Hematopoietic multipotent progenitor cell (in vitro differentiated cells): Measurements from ENCODE around the gene CHCHD3. TPM values are rescaled to one million over a fixed set of nuclear protein-coding genes. Genes with fewer than 3 reads are reported as not detected.
A peak's percentile ranks its signal among the peaks of the same experiment; 100 is the strongest.

Experiments used
- DNase-seq, 3 donors: peaks; one replicate each; pipeline ENCODE4 v3.0.0-alpha.2; 2011 to 2015; ENCODE audit warnings: low read depth in 2 of 3, low spot score in 2 of 3
- total RNA-seq: library from RNA; depleted of rRNA; stranded (reverse); fragments of >200 nt; gene quantifications from one replicate; pipeline ENCODE4 v1.2.3, GENCODE V29; 2012

Gene CHCHD3
- total RNA-seq, 1 donor = 26.1 TPM

DNA sequence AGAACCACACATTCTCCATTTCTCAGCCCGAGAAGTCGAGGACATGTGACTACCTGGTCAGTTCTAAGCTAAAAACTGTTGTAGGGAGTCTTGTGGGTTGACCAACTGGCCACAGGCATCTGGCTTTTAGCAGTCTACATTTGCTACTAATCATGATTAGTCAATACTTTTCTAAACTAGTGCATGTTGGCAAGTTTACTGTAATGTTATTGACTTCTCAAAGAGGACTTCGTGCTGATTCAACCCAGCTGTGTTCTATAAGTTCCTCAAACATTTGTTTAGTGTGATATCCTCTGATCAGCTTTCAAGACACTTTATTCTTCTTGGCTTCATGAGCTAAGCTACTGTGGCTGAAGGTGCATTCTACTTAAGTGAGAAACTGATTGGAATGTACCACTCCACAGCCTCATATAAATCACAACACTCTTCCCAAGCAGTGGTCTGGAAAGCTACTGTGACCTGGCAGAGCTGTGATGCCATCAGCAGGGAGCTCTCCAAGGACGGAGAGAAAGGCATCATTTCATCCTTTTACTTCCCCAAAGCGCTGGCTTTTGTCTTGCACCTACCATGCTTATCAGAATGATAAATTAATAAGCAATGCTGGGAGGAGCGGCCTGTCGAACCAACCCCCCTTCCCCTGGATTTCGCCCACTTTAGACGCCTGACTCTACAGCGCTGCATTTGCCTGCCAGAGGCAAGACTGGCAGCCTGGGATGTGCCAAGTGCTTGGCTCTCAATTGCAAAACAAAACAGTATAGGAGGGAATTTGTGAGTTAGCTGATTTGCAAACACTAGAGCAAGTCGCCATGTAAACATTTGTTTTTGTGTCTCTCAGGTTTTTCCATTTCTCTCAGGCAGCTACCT lies 298.9 kb downstream of the CHCHD3 start:
- DNase-seq = no peak

DNA sequence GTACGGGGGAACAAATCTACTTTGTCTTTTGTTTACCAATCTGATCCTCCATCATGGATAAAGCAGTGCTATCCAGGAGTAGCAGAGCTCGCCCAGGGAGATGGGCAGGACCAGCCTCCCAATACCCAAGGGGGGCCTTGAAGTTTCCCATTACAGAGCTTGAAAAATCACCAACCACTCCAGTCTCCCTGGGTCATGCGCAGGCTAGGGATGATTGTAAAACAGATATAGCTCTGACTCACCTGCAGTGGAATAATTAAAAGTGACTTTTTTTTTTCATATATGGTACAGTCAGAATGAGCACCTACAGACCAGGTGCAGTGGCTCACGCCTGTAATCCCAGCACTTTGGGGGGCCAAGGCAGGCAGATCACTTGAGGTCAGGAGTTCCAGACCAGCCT lies 301.1 kb downstream of the CHCHD3 start:
- DNase-seq = no peak

DNA sequence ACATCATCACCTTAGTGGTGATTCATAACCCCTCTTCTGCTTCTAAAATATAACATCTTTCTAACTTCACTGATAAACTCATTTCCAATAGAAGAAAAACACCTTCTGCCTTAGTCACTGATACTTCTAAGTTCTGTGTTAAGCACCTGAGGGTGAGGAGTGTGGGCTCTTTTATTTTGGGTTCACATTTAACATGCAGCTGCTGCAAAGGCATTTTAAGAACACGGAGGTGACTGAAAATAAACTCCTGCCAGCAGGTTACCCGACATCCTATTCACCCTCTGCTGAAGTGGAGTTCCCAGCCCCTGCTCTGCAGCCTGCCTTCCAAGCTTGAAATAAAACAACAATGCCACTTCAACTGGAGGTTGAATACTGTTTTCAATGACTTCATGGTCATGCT lies 302.7 kb downstream of the CHCHD3 start:
- DNase-seq = no peak

GRCh38 chr7:132778761-132779160 lies 303.1 kb downstream of the CHCHD3 start:
- DNase-seq = no peak

DNA sequence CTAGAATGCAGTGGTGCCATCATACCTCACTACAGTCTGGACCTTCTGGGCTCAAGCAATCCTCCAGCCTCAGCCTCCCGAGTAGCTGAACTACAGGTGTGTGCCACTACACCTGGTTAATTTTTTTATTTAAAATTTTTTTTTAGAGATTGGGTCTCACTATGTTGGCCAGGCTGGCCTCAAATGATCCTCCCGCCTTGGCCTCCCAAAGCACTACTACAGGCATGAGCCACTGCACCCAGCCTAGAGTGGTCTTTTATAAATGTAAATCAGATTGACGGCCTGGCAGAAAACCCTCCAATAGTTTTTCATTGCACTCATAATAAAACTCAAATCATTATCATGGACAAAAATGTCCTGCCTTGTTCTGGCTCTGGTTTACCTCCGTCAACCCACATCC lies 303.9 kb downstream of the CHCHD3 start:
- no peak for DNase-seq

GRCh38 chr7:132777414-132777813 lies 304.5 kb downstream of the CHCHD3 start:
- DNase-seq = peak in 2 of 3 donors; percentile 10 to 64

- no peak for DNase-seq
Measured at GRCh38 chr7:132776048-132776620, 305.8 kb downstream of the CHCHD3 start.

DNA sequence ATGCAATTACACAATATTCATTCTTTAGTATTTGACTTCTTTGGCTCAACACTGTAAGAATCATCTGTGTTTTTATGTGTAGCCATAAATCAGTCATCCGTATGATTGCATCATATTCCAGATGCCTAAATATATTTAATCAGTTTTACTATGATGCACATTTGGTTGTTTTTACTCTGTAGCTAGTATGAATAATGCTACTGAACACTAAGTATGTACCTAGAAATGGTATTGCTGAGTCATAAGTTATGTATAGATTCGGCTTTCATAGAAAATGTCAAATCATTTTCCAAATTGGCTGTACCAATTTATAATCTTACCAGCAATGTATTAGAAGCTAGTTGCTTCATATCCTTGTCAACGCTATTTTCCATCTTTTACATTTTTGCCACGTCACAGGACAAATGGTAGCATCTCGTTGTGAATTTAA lies 308.3 kb downstream of the CHCHD3 start:
- no peak for DNase-seq

DNA sequence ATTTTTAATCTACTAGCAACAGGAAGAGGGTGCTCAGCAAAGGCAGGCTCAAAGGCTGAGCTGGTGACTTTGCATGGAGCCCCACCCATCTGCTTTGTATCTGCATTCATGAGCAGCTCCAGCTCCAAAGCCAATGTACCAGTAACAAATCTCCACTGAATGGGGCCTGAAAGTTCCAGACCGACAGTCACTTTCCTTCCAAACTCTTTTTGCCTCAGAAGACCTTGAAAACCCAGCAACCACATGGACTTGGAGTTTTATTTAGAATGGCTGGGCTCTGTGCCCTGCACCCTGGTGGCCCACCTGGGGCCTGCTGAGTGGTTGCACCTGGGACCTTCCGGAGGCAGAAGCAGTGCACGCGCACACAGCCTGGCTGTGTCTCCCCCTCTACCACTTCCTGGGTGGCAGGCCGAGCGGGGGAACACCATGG lies 310.6 kb downstream of the CHCHD3 start:
- no peak for DNase-seq

DNA sequence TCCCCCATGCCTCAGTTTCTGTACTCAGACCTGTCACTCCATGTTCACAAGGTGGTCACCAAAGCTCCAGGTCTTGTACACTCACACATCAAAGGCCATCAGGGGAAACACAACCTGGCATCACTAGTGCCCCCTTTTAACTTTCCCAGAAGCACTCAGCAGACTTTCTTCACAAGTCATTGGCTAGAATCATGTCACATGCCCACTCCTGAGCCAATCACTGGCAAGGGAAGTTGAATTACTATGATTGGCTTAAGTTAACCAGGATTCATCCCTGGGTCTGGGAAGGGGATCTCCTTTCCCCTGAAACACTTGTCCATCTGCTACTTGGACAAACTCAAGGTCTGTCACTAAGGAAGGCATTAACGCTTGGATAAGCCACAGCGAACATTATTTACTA lies 311.8 kb downstream of the CHCHD3 start:
- DNase-seq = no peak

- DNase-seq = no peak
Measured at GRCh38 chr7:132769280-132769679, 312.6 kb downstream of the CHCHD3 start.

GRCh38 chr7:132768099-132768498 lies 313.8 kb downstream of the CHCHD3 start:
- no peak for DNase-seq

DNA sequence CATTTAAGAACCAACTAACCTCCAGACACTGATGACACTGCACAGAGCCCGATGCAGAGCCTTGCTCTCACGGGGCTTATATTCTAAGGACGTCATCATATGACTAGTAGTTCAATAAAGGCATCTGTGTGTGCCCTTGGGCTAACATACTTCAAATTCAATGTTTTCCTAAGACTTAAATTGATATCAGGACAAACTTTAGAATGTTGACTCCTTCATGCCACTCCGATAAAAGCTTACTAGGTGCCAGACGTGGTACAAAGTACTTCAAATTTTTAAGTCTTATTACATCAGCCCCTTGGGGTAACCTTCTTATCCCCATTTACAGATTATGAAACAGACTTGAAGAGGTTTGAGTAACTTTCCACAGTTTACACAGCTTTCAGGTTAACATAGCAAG lies 314.5 kb downstream of the CHCHD3 start:
- no peak for DNase-seq

GRCh38 chr7:132766660-132767059 lies 315.2 kb downstream of the CHCHD3 start:
- no peak for DNase-seq

DNA sequence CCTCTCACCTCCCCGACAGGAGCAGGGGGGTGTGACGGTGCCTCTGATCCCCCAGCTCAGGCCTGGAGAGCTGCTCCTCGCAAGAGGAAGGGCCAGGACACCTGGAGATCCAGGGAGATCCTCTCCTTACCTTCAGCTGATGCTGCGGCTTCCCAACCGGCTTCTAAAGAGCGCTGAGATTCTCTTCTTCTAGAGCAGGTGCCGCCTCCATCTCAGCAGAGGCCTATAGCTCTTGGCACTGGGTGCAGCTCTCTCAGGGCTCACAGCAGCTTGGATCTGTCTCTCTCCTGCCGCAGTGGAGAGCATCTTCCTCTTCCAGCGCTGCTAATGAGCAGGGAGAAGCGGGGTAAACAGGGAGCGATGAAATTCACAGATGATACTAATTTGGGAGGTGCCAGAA lies 316.0 kb downstream of the CHCHD3 start:
- no peak for DNase-seq

- no peak for DNase-seq
Measured at GRCh38 chr7:132764762-132765161, 317.1 kb downstream of the CHCHD3 start.

GRCh38 chr7:132760866-132761265 lies 321.0 kb downstream of the CHCHD3 start:
- no peak for DNase-seq

GRCh38 chr7:132760244-132760623 lies 321.7 kb downstream of the CHCHD3 start:
- no peak for DNase-seq

DNA sequence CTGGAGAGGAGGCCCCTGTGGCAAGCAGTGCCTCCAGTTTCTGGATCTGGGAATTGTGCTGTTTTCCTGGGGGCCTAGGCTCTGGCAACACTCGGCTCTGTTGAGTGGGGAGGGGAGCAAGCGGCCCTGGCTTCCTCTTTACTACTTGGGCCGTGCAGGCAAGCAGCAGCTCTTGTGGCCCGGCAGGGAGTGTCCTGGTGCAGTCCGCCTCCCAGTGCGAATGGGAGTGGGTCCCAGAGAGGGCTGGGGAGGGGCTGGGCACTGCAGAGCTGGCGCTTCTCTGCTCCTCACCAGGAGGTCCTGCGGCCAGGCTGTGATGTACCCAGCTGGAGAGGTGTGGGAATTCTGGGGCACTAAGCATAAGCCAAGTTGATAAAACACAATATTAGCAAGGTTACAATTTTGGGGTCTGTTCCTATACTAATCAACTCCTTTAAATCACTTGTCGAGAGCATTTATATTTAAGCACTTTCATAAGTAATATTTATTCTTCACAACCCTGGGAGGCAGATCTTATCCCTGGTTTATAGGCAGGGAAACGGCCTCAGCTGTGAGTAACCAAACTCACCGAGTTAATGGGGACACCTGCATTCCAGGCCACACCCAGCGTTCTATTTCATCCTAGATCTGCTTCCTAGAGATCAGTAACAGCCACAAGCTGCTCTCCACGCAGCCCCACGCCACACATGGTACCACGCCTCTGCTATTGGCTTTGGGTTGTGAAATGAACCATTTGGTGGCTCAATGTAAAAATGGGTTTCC lies 322.2 kb downstream of the CHCHD3 start:
- no peak for DNase-seq

GRCh38 chr7:132758986-132759385 lies 322.9 kb downstream of the CHCHD3 start:
- no peak for DNase-seq

DNA sequence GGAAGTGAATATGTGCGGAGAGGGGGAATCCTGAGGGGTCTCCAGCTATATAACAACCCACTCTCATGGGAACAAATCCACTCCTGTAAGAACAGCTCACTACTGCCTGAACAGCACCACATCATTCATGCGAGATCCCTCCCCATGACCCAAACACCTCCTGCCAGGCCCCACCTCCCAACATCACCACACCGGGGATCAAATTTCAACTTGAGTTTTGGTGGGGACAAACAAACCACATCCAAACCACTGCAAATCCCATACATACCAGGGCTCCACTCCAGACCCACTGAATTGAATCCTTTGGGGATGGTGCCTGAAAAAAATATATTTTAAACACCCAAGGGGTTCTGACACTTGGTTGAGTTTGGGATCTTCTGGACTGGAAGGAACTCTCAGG lies 324.1 kb downstream of the CHCHD3 start:
- DNase-seq = no peak
